Activated CD8-positive, alpha-beta memory T cell treated with anti-CD3 and anti-CD28 coated beads for 24 hours (primary cell): ENCODE data around the gene GPANK1.

Experiments
- DNase-seq: peaks from one replicate; pipeline ENCODE4 v3.0.0-alpha.2; 2020

The GPANK1 gene

DNA sequence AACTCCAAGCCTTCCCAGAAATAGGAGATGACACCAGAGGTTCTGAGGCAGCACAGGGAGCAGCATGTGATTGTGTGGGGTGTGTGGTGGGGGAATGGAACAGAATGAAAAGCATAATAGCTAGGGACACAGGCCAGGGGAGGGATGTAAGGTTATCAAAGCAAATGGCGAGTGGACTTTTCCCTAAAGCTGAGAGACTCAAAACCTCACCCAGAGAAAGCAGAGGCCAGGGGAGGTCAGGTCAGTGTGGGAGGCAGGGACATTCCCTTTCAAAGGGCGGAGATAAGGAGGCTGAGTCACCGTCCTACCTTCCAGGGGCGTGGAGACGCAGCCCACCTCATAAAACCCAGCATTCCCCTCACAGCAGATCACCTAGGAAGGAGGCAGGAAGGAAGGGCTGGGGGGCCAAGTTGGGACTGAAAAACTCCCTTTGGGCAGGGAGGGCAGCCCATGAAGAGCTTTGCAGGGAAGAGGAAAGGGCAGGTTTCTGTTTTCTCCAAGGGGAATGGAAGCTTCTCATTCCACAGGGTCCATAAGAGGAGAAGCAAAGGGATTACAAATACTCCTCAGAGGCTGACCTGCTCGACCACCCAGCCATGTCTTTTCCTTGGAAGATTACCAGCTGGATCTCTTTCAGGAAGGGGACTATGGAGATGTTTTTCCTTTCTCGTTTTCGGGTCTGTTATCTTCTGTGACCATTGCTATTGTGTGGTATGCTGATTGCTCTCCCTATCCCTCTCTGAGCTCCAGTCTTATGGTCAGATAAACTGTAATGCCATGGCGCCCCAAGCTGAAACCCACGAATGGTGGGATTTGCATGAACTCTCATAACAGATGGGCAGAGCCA lies 25.7 kb upstream of the GPANK1 start:
- DNase-seq: no peak

DNA sequence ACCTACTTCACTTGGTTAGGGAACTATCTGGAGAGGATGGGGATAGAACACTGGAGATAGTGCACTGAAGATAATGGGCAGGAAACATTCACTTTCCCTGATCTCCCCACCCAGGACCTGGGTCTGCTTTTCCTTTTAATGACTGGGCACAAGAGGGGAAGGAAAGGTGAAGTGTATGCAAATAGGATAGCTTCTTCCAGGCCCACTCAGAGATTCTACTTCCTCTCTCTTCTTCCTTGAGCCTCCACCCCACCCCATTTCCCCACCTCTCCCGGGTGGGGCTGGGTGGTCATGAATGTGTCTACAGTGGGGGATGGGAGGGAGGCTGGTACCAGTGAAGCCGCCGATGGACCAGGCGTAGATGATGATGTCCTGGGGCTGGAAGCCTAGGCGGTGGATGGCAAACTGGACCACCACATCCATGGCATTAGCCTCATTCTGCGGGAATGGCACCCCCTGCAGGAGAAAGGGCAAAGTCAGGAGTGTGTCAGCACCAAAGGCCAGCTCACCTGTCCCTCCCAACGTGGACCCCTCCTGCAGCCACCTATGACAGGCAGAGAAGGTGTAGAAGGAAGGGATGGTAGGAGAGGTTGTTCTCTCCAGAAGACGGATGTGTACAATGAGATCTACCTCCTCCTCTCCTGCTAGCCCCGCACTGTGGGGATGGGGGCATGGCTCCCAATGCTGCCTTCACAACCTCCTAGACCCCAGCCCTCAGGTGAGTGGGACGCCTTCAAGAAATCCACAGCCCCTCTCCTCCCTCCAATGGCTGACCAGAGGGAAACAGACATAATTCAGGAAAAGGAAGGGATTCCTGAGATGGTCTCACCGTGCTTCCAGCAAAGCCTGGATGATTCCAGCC lies 24.7 kb upstream of the GPANK1 start:
- no peak for DNase-seq

GRCh38 chr6:31687860-31688693 lies 23.3 kb upstream of the GPANK1 start:
- no peak for DNase-seq

GRCh38 chr6:31687321-31687720 lies 22.5 kb upstream of the GPANK1 start:
- DNase-seq: no peak

DNA sequence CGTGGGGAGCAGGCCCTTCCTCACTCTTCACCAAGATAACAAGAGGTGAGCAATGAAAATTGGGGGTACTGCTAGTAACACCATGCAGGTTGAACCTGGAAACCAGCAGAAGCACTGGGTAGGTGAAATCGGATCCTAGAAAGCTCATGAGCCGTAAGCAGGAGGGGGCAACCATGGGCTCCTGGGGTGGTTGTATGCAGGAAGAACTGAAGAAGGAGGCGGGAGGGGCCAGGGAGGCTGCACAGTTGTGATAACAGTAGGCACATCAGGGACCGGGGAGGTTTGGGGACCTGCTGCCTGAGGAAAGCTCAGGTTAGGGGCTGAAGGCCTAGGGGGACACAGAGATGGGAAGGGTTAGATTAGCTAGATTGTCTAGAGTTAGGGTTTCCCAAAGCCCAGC lies 21.7 kb upstream of the GPANK1 start:
- no peak for DNase-seq

DNA sequence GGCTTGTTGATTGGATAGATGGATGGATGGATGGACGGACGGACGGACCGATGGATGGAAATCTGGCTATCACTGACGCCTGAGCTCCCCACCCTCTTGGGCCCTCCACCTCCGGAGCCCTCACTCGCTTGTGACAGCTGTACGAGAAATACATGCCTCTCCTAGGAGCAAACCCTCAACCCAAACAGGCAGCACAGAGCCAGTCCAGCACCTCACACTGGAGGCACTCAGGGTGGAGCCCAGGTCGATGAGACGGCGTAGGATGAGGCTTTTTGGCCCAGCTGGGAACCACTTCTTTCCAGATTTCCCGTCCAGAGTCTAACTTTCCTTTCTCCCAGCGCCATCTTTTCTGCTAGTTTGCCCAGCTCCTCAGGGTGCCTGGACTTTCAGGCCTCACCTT lies 18.8 kb upstream of the GPANK1 start:
- no peak for DNase-seq

DNA sequence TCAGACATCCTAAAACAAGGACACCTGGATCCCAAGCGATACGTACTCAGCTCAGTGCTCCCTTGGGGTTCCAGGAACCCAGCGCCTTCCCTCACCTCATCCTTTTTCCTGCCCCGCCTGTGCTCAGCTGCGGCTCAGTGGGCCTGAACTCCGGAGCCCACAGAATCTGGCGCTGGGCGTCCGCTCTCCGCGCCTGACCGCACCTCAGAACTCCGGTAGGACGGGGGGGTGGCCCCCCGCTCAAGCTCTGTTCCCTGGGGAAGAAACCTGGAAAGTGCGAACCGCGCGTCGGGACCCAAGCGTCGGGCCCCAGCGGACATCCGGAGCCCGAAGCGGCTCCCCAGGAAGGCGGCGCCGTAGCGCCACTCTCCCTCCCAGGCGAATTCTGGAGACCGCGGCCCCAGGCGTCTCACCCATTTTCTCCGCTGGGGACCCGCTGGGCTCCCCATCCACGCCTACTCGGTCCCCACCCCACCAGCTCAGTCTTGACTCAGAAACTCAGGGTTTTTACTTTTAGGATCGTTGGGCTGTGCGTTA lies 16.4 kb upstream of the GPANK1 start:
- peak; percentile 75 for DNase-seq

- DNase-seq: peak; percentile 83
These were observed 15.7 kb upstream of the GPANK1 start, which contains the start of gene LY6G5C for GRCh38 chr6:31680226-31681134. TSS of gene LY6G5C (minus strand) at chr6:31681067. CDS start at chr6:31680373, 694 bp downstream.

- DNase-seq: no peak
These were observed 13.2 kb upstream of the GPANK1 start for GRCh38 chr6:31677955-31678354.

DNA sequence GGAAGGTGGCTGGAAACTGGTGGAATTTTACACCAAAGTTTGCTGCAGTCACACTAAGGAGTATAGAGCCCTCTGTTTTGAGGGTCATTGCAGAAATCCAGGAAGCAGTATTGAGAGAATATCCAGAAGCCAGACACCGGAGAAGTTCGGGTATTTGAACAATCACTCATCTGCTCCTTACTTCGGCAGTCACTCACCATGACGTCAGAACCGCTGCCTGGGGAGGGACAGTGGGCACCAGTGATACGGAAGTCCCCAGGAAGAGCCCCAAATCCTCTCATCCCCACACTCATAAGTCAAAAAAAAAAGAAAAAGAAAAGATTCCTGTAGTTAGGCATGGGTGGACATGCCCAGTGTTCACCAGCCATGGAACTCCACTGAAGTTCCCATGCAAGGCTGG lies 12.1 kb upstream of the GPANK1 start:
- no peak for DNase-seq

- no peak for DNase-seq
These were observed 11.6 kb upstream of the GPANK1 start for GRCh38 chr6:31676322-31676903.

GRCh38 chr6:31669676-31670075 lies 4.9 kb upstream of the GPANK1 start, which contains the start of gene LY6G5B:
TSS of gene LY6G5B (plus strand) at chr6:31669976. CDS start at chr6:31670951, 975 bp downstream.
- DNase-seq: no peak

DNA sequence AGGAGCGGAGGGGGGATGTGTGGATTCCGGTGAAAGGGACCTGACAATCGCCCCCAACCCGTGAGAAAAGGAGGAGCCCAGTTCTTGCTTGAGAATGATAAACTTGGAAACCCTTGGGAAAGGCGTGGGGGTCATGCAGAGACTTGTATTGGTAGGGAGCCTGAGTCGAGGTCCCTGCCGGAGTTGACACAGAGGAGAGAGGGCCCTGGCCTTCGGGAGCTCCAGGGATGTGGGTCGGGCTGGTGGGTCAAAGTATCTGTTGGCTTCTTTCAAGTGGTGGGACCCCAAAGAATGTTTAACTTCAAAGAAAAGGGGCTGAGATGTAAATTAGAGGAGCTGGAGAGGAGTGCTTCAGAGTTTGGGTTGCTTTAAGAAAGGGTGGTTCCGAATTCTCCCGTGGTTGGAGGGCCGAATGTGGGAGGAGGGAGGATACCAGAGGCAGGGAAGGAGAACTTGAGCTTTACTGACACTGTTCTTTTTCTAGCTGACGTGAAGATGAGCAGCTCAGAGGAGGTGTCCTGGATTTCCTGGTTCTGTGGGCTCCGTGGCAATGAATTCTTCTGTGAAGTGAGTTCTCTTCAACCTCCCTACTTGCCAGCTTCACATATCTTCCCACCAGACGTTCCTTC lies 1.7 kb upstream of the GPANK1 start:
- DNase-seq: no peak

DNA sequence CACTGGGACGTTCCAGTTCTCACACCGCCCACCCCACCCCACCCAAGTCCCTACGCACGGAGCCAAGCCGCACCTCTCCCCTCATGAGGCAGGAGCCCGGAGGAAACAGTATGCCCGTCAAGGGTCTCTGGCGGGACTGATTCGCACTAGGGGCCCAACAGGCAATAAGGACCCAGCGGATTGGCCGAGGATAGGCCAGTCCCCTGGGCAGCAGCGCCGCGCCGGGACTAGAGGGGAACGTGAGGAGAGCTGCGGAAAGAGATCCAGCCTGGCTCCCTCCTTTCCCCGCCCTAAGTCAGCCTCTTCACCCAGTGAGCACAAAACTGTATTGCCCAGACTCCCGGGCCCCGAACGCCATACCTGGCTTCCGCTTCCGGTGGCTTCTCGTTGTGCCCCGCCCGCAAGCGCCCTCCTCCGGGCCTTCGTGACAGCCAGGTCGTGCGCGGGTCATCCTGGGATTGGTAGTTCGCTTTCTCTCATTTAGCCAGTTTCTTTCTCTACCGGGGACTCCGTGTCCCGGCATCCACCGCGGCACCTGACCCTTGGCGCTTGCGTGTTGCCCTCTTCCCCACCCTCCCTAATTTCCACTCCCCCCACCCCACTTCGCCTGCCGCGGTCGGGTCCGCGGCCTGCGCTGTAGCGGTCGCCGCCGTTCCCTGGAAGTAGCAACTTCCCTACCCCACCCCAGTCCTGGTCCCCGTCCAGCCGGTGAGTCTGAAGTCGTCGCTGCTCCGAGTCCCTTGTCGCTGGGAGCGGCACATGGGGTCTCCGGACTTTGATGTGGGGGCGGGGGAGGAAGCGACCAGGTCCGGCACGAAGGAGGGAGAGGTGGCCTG lies 922 bp upstream of the GPANK1 start, which contains the start of gene CSNK2B:
TSS of gene CSNK2B (plus strand) at position 580 of the 836 bp plus-strand sequence. CDS start 752 bp downstream, outside the sequence.
- DNase-seq: peak; percentile 98

DNA sequence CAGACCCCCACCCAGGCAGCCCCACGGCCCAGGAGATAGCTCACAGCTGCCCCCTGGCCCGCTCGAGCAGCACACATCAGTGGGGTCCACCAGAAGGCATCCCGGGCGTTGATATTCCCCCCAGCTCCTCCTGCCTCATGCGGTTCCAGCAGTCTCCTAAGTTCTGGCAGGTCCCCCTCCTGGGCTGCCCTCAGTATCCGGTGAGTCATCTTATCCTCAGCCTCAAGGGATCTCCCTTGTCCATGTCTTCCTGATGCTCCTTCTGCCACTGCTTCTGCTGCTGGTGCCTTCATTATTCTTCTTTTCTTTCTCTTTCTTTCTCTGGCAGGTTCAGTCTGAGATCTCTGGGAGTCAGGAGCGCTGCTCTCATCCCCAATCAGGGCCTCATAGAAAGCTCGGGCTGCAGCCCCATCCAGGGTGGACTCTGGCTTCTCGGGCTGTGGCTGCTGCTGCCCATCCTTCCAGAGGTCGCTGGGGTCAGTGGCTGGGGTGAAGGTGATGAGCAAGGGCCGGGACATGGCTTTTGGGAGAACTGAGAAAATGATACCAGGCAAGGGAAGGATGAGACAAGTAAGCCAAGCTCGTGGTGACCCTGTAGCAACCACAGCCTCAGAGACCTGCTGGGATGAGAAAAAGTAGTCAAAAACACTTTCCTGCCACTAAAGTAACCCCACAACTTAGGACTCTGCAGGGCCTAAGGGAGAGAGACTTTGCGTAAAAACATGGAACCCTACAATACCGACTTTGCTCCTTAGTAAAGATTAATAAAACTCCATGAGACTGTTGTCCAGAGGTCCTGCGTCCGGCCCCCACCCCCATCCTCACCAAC lies 622 bp downstream of the GPANK1 start:
- DNase-seq: no peak

DNA sequence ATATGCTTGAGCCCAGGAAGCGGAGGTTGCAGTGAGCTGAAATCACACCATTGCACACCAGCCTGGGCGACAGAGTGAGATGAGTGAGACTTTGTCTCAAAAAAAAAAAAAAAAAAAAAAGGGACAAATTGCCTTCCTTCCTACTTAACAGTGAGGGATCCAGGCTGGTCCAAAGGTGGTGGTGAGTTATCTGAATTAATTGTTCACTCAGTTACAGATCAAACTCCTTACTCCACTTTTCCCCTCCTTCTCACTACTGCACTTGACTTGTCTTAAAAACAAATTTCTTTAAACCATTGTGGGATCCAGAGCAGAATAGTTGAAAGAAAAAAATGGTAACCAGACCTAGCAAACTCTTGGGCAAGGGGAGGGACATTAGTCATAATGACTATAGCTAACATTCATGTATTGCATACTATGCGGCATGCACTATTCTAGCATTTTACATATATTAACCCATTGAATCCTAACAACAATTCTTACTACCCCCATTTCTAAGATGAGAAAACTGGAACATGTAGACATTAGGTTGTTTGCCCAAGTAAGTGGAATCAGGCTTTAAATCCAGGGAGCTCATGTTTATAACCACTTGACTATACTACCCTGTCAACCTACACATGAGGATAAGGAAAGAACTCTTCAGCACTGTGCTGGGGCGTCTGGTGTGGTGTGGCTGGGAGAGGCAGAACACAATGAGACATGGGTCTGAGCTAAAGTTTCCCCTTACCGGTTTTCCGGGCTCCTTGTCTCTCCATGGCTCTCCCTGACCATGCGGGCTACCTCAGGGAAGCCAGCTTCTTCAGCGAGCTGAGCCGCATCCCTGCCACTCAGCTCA lies 1.5 kb downstream of the GPANK1 start:
- no peak for DNase-seq

DNA sequence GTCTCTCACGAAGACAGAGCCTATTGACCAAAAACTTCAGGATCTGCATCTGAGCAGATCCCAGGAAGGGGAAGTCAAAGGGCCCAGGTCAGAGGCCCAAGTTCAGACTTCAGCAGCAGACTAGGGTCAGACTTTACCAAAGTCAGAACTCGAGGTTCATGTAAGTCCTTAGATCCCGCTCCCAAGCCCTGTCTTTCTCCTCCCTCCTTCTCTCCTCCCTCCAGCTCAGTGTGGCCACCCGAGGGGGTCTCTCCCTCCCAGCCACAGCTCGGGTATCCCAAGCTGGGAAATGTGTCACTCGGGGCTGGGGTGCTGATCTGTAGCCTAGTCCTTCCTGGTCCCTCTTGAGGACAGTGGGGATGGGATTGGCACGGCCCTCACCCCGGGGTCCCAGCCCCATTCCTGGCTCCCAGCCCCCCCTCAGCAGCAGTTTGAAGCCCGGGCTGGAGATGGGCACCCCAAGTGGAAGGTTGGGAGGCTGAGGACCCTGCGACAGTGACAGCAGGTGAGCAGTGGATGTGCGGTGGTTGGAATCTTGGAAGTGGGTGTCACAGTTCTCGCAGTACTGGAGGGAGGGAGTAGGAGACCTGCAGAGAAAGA lies 2.6 kb downstream of the GPANK1 start:
- no peak for DNase-seq
